GM12878 (cell line): ENCODE measurements around the gene EPB41L1.

Experiments
- CEBPB ChIP-seq, 2 experiments: fragments of 150-350 bp in 1 of 2; IDR thresholded peaks; 2 replicates each; pipeline ENCODE4 v1.6.1; 2012 to 2014; ENCODE audit warnings: low read depth in 2 of 2, low read length in 2 of 2, borderline replicate concordance in 1 of 2, inconsistent platforms in 1 of 2
- CTCF ChIP-seq, 3 experiments: IDR thresholded peaks in 2 of 3; conservative IDR thresholded peaks in 1 of 3; 2 replicates each; pipeline ENCODE4 v1.5.1; 2011; ENCODE audit warnings: low read depth in 3 of 3, low read length in 3 of 3, mild to moderate bottlenecking in 3 of 3, control low read depth in 2 of 3, moderate library complexity in 2 of 3, inconsistent platforms in 1 of 3, mixed read lengths in 1 of 3; ENCODE audit not compliant: control insufficient read depth in 2 of 3, insufficient read depth in 1 of 3; ENCODE audit errors: extremely low read depth in 1 of 3
- SREBF1 ChIP-seq: IDR thresholded peaks from 2 replicates; pipeline ENCODE4 v1.6.1; 2012; ENCODE audit warnings: mild to moderate bottlenecking, low read length
- SUZ12 ChIP-seq: fragments of 200-600 bp; sonication (generic); IDR thresholded peaks from one replicate; pipeline ENCODE4 v1.6.1; 2018; ENCODE audit warnings: antibody characterized with exemption, mild to moderate bottlenecking; ENCODE audit not compliant: unreplicated experiment

- TF ChIP-seq CTCF (IDR thresholded peaks at IDR 0.05 in 2 of 3, conservative IDR thresholded peaks at IDR 0.05 in 1 of 3; ENCODE audit: control insufficient read depth in 2 of 3, extremely low read depth in 1 of 3, insufficient read depth in 1 of 3, low read depth in 3 of 3, low read length in 3 of 3), result no peak
- no peak for TF ChIP-seq SUZ12
- TF ChIP-seq CEBPB (IDR thresholded peaks at IDR 0.05; ENCODE audit: borderline replicate concordance in 1 of 2, low read depth in 2 of 2, low read length in 2 of 2), result no peak
- no peak for TF ChIP-seq SREBF1
Observed at GRCh38 chr20:36183155-36183944, 28.8 kb downstream of the EPB41L1 start.
